Activated CD4-positive, alpha-beta T cell treated with anti-CD3 and anti-CD28 coated beads, Interleukin-2, amount 50 U/mL, for 48 hours (primary cell): Measurements from ENCODE around the gene LACTBL1.
"Not testable (repeated sequence)": the region's sequence is repeated elsewhere in the genome, so short reads cannot be mapped to it uniquely, and the experiment has no call there.

ENCODE experiments used
- DNase-seq, 2 experiments: peaks; one replicate each; pipeline ENCODE4 v3.0.0-alpha.2; 2020

LACTBL1 gene

DNA sequence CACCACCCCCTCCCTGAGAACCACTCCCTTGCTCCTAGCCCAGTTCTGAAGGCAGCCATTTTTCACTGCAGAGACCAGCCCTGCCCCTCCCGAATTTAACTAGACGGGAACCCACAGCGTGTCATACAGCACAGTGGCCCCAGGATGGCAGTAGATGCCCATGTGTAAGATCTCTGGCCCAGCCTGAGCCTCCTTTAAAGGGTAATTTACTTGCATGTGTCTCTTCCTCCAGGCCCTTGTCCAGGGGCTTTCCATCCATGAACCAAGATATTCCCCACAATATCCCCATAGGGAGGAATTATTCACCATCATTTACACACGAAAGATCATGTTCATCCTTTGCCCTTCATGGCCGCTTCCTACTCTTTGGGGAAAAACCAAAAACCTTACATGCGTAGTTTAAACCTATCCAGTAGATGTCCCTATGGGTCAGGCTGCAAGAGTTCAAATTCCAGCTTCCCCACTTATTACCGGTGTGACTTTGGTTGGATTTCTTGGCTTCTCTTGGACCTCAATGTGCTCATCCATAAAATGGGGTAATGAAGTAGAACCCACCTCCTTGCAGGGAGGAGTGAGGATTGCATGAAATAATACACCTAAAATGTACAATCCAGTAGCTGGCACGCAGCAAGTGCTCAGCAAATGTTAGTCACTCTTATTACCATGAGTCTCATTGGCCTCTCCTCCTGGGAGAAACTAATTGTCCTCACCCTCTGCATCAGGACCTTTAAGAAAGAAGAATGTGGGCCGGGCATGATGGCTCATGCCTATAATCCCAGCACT lies 4.0 kb upstream of the LACTBL1 start:
- DNase-seq, result peak; percentile 41 to 63

DNA sequence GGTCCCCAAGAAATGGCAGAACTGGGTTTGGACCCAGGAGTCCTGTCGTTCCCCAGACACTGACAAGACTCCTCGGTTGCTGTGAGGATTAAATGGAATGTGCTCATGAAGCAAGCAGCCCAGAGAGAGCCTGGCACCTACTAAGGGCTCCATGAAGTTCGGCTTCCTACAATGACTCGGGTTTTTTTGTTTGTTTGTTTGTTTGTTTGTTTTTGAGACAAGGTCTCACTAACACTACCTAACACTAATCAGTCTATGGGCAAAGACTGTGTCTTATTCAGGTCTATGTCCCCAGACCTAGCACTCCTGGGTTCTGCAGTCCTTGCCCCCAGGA lies 3.4 kb upstream of the LACTBL1 start:
- DNase-seq, result no peak

GRCh38 chr1:22975694-22976093 lies 3.0 kb upstream of the LACTBL1 start:
- no peak for DNase-seq

DNA sequence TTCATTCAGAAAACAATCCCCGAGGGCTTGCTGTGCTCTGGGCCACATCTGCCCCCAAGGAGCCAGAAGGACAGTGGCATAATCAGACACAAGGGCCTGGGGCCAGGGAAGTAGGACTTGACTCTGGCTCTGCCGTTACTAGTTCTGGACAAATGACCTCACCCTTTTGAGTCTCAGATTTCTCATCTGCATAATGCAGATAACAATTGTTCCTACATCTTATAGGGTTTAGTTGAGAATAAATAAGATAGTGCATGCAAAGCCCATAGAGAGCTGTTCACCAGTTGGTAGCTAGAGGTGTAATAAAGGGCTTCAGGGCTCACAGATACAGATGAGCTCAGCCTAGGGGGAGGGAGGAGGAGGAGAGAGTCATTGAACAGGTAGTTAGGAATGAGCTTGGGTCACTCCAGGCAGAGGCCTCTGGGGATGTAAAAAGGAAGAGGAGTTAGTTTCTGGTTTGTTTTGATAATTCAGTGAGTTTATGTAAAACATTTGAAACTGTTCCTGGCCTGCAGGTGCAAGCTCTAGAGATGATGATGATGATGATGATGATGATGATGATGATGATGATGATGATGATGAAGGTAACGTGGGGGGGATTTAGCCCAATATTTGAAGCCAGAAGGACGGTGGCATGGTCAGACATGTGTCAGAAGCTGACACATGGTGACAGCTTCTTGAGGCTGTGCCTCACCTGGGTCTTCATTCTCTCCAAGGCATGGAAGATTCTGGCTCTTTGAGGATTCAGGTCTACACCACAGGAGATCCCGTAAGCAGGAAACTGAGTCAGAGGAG lies 858 bp downstream of the LACTBL1 start:
- DNase-seq, result no peak

- DNase-seq, result no peak
These were observed 1.5 kb downstream of the LACTBL1 start for GRCh38 chr1:22971161-22971560.

DNA sequence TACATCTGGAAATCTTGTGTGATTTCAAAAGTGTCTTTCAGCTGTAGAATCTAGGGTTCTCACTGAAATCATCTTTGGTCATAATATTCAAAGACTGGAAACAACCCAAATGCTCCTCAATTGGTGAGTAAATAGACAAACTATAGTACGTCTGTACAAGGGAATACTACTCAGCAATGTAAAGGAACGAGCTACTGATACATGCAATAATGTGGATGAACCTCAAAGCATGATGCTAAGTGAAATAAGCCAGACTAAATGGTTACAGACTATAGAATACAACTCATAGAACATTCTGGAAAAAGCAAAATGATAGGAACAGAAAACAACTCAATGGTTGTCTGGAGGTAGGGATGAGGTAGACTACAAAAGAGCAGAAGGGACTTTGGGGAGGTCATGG lies 2.6 kb downstream of the LACTBL1 start:
- no peak for DNase-seq

DNA sequence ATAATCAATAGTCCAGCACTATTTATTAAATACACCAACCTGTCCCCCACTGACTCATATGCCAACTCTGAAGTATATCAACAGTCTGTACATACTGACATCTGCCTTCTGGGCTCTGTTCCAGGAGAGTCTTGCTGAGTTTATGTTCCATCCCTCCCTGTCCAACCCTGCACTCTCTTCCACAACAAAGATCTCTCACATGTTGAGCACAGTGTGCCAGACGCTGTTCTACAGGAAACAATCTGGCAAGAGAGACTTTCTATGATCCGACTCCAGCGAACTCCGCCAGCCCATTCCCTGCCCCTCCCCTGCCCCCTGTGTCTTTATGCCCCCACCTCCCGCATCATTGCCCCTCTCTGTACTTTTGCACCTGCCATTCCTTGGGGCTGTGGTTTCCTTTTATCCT lies 3.4 kb downstream of the LACTBL1 start:
- DNase-seq, result no peak

GRCh38 chr1:22967833-22968232 lies 4.8 kb downstream of the LACTBL1 start:
- no peak for DNase-seq

DNA sequence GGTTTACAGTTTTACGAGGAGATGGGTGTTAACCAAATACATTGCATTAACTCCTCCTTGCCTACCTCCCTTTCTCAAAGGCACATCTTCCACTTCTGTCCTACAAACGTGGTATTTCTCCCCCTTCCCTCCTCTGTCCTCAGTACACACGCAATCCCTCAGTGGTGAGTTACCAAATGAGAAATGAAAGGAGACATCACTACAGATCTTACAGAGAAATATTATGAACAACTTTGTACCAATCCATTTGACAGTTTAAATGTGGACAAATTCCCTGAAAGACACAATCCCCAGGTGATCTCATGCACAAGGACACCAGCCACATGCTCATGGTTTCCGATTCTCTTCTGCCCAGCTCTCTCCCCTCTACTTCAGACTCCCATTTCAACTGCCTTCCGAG lies 6.4 kb downstream of the LACTBL1 start:
- DNase-seq, result no peak

DNA sequence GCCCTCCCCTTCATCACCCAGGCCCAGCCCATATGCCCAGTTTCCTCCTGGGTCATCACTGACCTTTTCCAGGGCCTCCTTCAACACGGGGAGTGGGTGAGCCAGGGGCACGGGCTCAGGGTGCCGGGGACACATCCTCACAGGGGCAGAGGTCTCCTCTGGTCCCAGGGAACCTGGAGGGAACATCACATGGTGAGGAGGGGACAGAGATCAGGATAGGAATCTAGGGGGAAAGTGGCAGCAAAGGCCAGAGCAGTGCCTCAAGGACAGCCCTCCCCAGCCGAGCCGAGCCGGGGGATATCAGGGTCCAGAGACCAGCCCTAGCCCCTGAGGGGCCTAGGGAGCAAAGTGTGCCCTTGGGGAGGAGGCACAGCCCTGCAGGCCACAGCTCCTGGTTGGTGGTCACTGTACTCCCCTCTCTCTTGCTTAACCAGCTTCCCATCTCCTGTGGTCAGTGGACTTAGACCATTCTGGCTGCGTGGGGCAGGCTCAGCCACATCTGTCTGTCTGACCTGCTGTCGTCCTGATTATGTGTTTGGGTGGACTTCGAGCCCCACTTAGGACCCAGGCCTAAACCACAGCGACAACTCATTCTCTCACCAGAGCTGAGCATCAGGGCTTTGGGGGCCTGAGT lies 9.5 kb downstream of the LACTBL1 start:
- DNase-seq, result no peak

GRCh38 chr1:22962558-22962957 lies 10.1 kb downstream of the LACTBL1 start:
- no peak for DNase-seq

- no peak for DNase-seq
These were observed 12.9 kb downstream of the LACTBL1 start for GRCh38 chr1:22959545-22960360.

DNA sequence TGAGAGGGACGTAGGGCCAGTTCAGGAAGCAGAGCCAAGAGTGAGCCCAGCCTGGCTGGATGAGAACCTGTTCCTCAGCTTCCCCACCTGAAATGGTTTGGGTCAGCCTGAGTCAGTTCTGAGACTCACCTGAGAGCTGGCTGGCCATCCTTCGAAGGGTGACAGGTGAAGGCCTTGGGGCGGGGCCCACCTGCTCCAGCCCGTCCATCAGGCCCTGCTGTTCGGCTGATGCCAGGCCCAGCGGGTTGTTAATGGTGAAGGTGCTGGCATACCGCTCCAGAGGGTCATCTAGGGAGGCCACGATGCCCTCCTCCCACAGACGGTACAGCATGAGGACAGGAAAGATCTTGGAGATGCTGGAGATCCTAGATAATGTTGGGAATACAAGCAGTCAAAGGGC lies 14.1 kb downstream of the LACTBL1 start:
- DNase-seq, result no peak

DNA sequence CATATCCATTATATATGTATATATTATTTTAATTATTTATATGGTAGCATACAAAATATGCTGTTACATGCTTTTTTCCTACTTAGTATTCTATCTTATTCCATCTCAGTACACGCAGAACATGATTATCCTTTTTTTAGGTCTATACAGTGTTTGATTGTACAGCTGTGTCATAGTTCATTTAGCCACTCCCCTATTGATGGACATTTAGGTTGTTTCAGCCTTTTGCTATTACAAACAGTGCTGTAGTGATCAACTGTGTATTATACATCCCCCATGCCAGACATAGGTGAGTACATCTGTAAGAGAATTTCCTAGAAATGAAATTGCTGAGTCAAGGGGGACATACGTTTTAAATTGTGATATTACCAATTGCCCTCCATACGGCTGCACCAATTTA lies 15.6 kb downstream of the LACTBL1 start:
- DNase-seq, result no peak

GRCh38 chr1:22955146-22955545 lies 17.5 kb downstream of the LACTBL1 start:
- DNase-seq, result no peak

DNA sequence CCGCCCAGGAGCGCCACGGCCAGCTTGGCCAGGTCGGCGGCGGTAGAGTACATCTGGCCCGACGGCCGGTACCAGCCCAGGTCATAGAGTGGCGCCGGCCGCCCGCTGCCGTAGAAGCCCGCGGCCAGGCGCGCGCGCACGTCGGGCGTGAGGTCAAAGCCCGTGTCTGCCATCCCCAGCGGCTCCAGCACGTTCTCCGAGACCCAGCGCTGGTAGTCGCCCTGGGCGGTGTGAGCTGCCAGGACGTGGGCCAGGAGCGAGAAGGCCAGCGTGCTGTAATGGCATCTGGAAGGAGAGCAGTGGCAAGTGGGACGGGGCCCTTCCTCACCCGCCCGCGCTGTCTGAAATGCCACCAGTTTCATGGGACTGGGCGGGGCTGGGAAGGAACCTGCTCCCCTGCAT lies 18.9 kb downstream of the LACTBL1 start:
- DNase-seq, result no peak

DNA sequence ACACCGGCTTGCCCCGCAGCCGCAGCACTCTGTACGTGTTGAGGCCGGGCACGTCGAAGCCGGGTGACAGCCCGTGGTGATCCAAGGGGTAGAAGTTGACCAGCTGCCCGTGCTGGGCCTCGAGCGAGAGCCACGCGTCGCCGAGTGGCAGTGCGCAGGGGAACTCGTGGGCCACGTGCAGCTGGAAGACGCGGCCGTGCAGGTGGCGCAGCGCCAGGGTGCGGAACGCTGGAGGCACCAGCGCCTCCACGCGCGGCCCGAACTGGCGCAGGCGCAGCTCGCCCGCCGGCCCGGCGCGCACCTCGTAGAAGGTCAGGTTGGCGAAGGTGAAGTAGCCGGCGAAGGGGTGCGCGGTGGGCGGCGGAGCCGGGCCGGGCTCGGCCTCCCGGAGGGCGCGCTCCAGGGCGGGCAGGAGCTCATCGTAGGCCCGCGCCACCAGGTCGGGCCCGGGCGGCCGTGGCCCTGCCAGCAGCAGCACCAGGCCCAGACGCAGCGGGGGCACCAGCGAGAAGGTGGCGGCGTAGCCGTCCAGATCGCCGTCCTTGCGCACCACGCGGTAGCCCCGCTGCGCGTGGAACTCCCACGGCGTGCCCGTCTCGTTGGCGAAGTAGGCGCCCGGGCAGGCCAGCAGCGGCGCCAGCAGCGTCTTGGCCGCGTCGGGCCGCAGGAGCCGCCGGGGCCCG lies 19.5 kb downstream of the LACTBL1 start:
- DNase-seq, result no peak

- DNase-seq, result no peak
These were observed 20.0 kb downstream of the LACTBL1 start for GRCh38 chr1:22952694-22953056.

GRCh38 chr1:22951796-22952195 lies 20.9 kb downstream of the LACTBL1 start:
- no peak for DNase-seq

- no peak for DNase-seq
These were observed 22.8 kb downstream of the LACTBL1 start for GRCh38 chr1:22949822-22950331.

GRCh38 chr1:22945171-22945570 lies 27.5 kb downstream of the LACTBL1 start:
- DNase-seq, result not testable (repeated sequence)

GRCh38 chr1:22944346-22945055 lies 28.2 kb downstream of the LACTBL1 start:
- no peak for DNase-seq
